ENCODE data around the gene FLT4. TPM values are rescaled to one million over a fixed set of nuclear protein-coding genes. Genes with fewer than 3 reads are reported as not detected.

The FLT4 gene
- total and polyA plus RNA-seq, 4 donors: 2.0 to 19.9 (median 7.6) TPM

DNA sequence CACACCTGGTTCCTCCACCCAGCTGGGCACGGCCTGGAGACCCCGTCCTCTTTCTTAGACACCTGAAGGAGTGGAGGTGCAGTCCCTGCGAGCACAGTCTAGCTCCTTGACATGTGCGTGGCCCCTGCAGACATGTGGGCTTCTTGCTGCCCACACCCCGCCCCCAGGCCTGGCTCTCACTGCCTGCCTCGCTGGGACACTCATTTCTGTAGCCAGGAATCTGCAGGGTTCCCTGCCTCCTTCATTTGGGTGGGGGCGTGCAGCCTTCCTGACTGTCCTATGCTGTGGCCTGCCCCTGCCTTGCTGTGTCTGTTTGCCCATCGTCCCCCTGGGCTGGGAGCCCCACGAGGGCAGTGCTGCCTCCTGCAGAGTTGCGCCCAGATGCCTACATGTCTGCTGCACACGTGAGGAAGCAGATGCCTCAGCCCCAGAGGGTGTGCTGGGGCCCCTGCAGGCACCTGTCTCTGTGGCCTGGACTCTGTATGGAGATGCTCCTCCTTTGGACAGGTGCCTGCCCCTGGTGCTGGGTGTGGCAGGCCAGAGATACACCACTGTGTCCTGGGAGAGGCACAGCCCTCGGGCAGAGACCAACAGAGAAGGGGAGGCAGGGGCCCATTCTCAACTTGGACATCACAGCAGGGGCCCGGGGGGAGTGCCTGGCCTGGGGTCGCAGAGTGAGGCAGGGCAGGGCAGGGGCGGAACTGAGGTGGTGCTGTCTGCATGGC is 22.6 kb downstream of the FLT4 start:
- Histone ChIP-seq H3K36me3 (ENCODE audit: control insufficient read depth in 4 of 4, insufficient read depth in 3 of 4, low read depth in 1 of 4, low read length in 3 of 4) (no peaks in the 10 kb centered on the region), H3K4me1 (ENCODE audit: control insufficient read depth in 4 of 4, insufficient read depth in 4 of 4, low read length in 3 of 4) (no peaks in the 10 kb centered on the region), H3K9me3 (ENCODE audit: control insufficient read depth in 4 of 4, low read length in 3 of 4) (no peaks in the 10 kb centered on the region), H3K27me3 (ENCODE audit: control insufficient read depth in 4 of 4, insufficient read depth in 4 of 4, low read length in 3 of 4) (no peaks in the 10 kb centered on the region), H3K9ac (ENCODE audit: low read depth in 1 of 2, low read length in 2 of 2) (no peak overlapping the region), H3K27ac (ENCODE audit: low read depth in 1 of 2, low read length in 2 of 2) (no peak overlapping the region), H3K4me3 (ENCODE audit: low read depth in 1 of 3, low read length in 3 of 3) (no peak overlapping the region)
- WGBS: 76% methylated on average over 15 of the region's 15 CpGs
- no peak for TF ChIP-seq RAD21 (IDR thresholded peaks at IDR 0.05)
- TF ChIP-seq FOXA1 (IDR thresholded peaks at IDR 0.05): no peak
- no peak for TF ChIP-seq HNF4G (IDR thresholded peaks at IDR 0.05)
- TF ChIP-seq, protein P1, sequence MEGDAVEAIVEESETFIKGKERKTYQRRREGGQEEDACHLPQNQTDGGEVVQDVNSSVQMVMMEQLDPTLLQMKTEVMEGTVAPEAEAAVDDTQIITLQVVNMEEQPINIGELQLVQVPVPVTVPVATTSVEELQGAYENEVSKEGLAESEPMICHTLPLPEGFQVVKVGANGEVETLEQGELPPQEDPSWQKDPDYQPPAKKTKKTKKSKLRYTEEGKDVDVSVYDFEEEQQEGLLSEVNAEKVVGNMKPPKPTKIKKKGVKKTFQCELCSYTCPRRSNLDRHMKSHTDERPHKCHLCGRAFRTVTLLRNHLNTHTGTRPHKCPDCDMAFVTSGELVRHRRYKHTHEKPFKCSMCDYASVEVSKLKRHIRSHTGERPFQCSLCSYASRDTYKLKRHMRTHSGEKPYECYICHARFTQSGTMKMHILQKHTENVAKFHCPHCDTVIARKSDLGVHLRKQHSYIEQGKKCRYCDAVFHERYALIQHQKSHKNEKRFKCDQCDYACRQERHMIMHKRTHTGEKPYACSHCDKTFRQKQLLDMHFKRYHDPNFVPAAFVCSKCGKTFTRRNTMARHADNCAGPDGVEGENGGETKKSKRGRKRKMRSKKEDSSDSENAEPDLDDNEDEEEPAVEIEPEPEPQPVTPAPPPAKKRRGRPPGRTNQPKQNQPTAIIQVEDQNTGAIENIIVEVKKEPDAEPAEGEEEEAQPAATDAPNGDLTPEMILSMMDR (IDR thresholded peaks at IDR 0.05; ENCODE audit: low read depth, low read length, missing input control): no peak
- no peak for TF ChIP-seq SP1 (IDR thresholded peaks at IDR 0.05)
- TF ChIP-seq, protein P2, sequence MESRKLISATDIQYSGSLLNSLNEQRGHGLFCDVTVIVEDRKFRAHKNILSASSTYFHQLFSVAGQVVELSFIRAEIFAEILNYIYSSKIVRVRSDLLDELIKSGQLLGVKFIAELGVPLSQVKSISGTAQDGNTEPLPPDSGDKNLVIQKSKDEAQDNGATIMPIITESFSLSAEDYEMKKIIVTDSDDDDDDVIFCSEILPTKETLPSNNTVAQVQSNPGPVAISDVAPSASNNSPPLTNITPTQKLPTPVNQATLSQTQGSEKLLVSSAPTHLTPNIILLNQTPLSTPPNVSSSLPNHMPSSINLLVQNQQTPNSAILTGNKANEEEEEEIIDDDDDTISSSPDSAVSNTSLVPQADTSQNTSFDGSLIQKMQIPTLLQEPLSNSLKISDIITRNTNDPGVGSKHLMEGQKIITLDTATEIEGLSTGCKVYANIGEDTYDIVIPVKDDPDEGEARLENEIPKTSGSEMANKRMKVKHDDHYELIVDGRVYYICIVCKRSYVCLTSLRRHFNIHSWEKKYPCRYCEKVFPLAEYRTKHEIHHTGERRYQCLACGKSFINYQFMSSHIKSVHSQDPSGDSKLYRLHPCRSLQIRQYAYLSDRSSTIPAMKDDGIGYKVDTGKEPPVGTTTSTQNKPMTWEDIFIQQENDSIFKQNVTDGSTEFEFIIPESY (IDR thresholded peaks at IDR 0.05): no peak
- TF ChIP-seq, protein P3, sequence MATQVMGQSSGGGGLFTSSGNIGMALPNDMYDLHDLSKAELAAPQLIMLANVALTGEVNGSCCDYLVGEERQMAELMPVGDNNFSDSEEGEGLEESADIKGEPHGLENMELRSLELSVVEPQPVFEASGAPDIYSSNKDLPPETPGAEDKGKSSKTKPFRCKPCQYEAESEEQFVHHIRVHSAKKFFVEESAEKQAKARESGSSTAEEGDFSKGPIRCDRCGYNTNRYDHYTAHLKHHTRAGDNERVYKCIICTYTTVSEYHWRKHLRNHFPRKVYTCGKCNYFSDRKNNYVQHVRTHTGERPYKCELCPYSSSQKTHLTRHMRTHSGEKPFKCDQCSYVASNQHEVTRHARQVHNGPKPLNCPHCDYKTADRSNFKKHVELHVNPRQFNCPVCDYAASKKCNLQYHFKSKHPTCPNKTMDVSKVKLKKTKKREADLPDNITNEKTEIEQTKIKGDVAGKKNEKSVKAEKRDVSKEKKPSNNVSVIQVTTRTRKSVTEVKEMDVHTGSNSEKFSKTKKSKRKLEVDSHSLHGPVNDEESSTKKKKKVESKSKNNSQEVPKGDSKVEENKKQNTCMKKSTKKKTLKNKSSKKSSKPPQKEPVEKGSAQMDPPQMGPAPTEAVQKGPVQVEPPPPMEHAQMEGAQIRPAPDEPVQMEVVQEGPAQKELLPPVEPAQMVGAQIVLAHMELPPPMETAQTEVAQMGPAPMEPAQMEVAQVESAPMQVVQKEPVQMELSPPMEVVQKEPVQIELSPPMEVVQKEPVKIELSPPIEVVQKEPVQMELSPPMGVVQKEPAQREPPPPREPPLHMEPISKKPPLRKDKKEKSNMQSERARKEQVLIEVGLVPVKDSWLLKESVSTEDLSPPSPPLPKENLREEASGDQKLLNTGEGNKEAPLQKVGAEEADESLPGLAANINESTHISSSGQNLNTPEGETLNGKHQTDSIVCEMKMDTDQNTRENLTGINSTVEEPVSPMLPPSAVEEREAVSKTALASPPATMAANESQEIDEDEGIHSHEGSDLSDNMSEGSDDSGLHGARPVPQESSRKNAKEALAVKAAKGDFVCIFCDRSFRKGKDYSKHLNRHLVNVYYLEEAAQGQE (IDR thresholded peaks at IDR 0.05): no peak
- no peak for TF ChIP-seq HNF4A (conservative IDR thresholded peaks at IDR 0.05)
- TF ChIP-seq, protein P4, sequence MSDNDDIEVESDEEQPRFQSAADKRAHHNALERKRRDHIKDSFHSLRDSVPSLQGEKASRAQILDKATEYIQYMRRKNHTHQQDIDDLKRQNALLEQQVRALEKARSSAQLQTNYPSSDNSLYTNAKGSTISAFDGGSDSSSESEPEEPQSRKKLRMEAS (IDR thresholded peaks at IDR 0.05): no peak
- no peak for TF ChIP-seq RXRA (IDR thresholded peaks at IDR 0.05)
- no peak for TF ChIP-seq YY1 (IDR thresholded peaks at IDR 0.05)
- DNase-seq (ENCODE audit: low spot score): no peak

DNA sequence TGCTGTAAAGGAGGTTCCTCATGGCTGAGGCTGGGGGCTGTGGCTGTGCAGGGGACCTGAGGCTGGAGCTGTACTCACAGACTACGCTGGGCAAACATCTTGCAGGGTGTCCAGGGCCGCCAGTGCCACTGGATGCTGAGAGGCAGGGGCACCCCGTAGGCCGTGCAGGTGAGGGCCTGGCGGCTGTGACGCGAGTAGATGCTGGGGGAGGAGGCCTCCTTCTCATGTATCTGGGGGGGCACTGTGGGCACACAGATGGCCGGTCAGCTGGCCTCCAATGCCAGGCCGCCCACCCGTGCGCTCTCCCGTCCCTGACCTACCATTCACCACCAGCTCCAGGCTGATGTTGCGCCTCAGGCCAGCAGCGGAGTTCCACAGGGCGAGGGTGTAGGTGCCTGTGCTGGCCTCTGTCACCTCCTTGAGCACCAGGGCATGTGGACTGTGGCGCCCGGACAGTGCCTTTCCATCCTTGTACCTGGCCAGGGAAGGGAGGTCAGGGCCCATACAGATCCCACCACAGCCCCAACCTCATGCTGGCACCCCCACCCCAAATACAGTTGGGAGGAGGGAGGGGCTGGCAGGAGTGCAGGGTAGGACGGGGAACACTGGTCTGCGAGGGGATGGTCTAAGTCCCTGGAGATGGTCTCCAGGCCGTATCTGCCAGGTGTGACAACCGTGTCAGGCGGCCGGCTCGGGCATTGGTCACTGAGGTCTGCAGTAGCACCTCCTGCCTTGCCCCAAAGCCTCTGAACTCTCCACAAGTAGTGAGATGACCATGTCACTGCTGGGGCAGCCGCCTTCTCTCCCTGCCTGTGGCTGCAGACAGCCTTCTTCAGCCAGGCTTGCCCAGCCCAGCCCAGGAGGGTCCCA is 23.4 kb downstream of the FLT4 start:
- DNase-seq (ENCODE audit: low spot score): no peak
- Histone ChIP-seq H3K4me3 (ENCODE audit: low read depth in 1 of 3, low read length in 3 of 3) (no peak overlapping the region), H3K27ac (ENCODE audit: low read depth in 1 of 2, low read length in 2 of 2) (no peak overlapping the region), H3K36me3 (ENCODE audit: control insufficient read depth in 4 of 4, insufficient read depth in 3 of 4, low read depth in 1 of 4, low read length in 3 of 4) (no peaks in the 10 kb centered on the region), H3K27me3 (ENCODE audit: control insufficient read depth in 4 of 4, insufficient read depth in 4 of 4, low read length in 3 of 4) (no peaks in the 10 kb centered on the region), H3K9ac (ENCODE audit: low read depth in 1 of 2, low read length in 2 of 2) (no peak overlapping the region), H3K4me1 (ENCODE audit: control insufficient read depth in 4 of 4, insufficient read depth in 4 of 4, low read length in 3 of 4) (no peaks in the 10 kb centered on the region), H3K9me3 (ENCODE audit: control insufficient read depth in 4 of 4, low read length in 3 of 4) (no peaks in the 10 kb centered on the region)
- 84% methylated on average over 25 of the region's 25 CpGs for WGBS
- no peak for TF ChIP-seq TAF1 (conservative IDR thresholded peaks at IDR 0.05)
- TF ChIP-seq, protein P2 (IDR thresholded peaks at IDR 0.05): no peak
- no peak for TF ChIP-seq GABPA (IDR thresholded peaks at IDR 0.05 in 1 of 2, conservative IDR thresholded peaks at IDR 0.05 in 1 of 2)
- no peak for TF ChIP-seq FOXA2 (IDR thresholded peaks at IDR 0.05)
- TF ChIP-seq HNF4G (IDR thresholded peaks at IDR 0.05): no peak
- no peak for TF ChIP-seq EGR1 (IDR thresholded peaks at IDR 0.05; ENCODE audit: low read depth in 2 of 2)
- TF ChIP-seq YY1 (IDR thresholded peaks at IDR 0.05): no peak
- TF ChIP-seq, protein P1 (IDR thresholded peaks at IDR 0.05; ENCODE audit: low read depth, low read length, missing input control): no peak
- no peak for TF ChIP-seq RXRA (IDR thresholded peaks at IDR 0.05)
- no peak for TF ChIP-seq FOXA1 (IDR thresholded peaks at IDR 0.05)
- TF ChIP-seq JUND (IDR thresholded peaks at IDR 0.05): no peak
- TF ChIP-seq, protein P4 (IDR thresholded peaks at IDR 0.05): no peak

Measured in liver (tissue), 9 donors.